GM12801 (cell line): Measurements from ENCODE around the gene P3R3URF.

Experiments used
- CTCF ChIP-seq: IDR thresholded peaks from one replicate; pipeline ENCODE4 v1.5.1; 2011; ENCODE audit warnings: control low read depth; ENCODE audit not compliant: insufficient read length; ENCODE audit errors: extremely low read depth

The P3R3URF gene

GRCh38 chr1:46168477-46168876 is 7.8 kb downstream of the P3R3URF start:
- TF ChIP-seq CTCF: no peak

DNA sequence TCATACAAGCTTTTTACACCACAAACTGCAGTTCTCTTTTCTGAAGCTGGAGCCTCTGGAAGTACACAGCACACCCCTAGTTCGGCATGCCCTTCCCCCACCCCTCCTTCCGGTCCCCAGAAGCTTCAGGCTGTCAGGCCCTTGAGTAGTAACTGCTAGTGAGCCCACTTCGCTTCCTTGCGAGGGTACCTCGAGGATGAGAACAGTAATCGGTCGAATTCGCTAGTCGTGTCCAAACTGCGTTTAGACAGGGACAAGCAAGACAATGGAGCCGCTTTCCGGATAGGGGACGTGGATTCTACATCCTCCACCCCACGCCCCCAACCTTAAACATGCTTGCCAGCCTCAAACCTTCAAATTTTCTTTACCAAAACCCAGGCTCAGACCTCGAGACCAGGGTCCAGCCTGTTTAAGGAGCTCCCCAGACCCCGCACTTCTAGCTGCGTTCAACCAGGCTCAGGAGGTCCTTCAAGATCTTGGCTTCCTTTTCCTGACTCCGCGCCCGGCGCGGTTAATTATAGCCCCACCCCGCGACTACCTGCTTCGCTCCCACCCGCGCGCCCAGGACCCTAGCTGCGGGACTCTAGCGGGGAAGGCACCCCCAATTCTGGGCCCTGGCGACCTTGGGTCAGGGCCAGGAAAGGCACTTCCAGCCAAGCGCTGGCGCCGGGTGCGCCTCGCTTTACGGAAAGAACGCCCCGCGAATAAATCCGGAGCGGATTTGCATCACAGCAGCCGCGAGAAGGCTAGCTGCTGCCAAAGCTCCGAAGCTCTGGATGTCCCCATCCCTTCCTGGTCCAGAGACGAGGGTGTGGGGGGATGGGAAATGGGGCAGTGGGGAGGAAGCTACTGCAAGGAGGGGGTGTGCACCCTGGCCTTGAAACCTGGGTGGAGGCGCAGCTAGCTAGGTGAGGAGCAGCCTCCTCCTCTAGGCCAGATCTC is 9.5 kb downstream of the P3R3URF start:
- no peak for TF ChIP-seq CTCF

GRCh38 chr1:46160212-46160611 is 16.1 kb downstream of the P3R3URF start:
- TF ChIP-seq CTCF: no peak

DNA sequence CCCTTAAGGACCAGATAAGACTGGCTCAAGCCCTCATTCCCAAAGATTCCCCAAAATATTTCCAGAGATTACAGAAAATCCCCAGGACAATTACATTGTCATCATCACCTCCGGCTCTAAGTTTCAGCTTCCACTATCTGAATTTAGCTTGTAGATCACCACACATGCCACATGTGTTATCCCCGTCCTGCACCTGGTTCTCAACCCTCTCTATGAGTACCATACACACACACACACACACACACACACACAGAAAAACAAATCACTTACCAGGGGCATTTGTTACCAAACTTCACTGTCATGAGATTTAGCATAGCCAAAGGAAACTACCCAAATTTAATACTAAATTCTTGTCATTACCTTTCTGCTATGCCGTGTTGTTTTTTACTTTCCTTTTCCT is 16.8 kb downstream of the P3R3URF start:
- TF ChIP-seq CTCF: no peak

DNA sequence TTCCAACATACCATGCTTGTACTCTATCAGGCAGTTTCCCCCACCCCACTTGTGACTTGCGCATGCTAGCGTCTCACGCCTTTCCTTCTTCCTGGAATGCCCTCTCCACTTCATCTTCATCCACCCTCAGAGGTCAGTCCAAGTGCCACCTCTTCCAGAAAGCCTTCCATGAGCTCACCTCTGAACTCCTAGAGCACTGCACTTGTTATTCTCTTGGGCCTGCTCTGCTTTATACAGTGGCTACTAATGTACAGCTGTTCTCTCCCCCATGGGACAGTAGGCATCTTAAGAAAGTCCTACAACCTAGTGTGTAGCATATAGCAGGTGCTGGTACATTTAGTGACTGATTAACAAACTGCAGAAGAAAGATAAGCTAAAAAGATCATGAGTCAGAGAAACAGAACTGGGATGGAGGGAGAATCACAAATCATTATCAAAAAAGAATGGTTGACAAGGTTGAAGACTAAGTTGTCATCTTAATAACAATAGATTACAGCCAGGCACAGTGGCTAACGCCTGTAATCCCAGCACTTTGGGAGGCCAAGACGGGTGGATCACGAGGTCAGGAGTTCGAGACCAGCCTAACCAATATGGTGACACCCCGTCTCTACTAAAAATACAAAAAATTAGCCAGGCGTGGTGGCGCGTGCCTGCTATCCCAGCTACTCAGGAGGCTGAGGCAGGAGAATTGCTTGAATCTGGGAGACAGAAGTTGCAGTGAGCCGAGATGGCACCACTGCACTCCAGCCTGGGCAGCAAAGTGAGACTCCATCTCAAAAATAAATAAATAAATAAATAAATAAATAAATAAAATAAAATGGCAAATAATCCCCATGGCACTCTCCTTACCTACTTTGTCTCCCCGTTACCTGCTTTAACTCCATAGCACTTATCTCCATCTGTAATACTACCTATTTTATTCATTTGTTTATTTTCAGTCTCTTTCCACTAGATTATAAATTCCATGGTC is 17.7 kb downstream of the P3R3URF start:
- TF ChIP-seq CTCF: no peak

- TF ChIP-seq CTCF: no peak
These were observed 18.4 kb downstream of the P3R3URF start for GRCh38 chr1:46157916-46158311.

GRCh38 chr1:46153732-46154131 is 22.6 kb downstream of the P3R3URF start:
- no peak for TF ChIP-seq CTCF
